ENCODE results near the gene MYO1H. TPM values are rescaled to one million over a fixed set of nuclear protein-coding genes. Genes with fewer than 3 reads are reported as not detected.

MYO1H gene
- total RNA-seq, 2 experiments from 2014 or later = not detected

DNA sequence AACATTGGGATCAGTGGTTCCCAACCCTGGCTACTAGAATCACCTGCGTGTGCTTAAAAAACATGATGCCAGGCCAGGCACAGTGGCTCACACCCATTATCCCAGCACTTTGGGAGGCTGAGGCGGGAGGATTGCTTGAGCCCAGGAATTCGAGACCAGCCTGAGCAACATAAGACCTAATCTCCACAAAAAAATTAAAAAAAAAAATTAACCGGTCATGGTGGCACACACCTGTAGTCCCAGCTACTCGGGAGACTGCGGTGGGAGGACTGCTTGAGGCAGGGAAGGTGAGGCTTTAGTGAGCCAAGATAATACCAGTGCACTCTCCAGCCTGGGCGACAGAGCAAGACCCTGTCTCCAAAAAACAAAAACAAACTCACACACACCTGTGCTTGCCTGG is 127.4 kb downstream of the MYO1H start:
- no peak for DNase-seq
- H3K4me3 ChIP-seq (ENCODE audit: low read length) = no peak overlapping the region
- no peaks in the 10 kb centered on the region for H3K27me3 ChIP-seq (ENCODE audit: control insufficient read depth in 1 of 2, insufficient read depth in 2 of 2, low read length in 2 of 2)
- no peak for ATAC-seq (ENCODE audit: poor library complexity)
- no peaks in the 10 kb centered on the region for H3K9me3 ChIP-seq (ENCODE audit: control insufficient read depth in 1 of 2, insufficient read depth in 1 of 2, low read length in 2 of 2)
- no peaks in the 10 kb centered on the region for H3K9me3 Mint-ChIP-seq
- H3K4me1 ChIP-seq (ENCODE audit: insufficient read depth, low read length) = peaks cover 36% of the 10 kb centered on the region
- TF ChIP-seq, protein P1, sequence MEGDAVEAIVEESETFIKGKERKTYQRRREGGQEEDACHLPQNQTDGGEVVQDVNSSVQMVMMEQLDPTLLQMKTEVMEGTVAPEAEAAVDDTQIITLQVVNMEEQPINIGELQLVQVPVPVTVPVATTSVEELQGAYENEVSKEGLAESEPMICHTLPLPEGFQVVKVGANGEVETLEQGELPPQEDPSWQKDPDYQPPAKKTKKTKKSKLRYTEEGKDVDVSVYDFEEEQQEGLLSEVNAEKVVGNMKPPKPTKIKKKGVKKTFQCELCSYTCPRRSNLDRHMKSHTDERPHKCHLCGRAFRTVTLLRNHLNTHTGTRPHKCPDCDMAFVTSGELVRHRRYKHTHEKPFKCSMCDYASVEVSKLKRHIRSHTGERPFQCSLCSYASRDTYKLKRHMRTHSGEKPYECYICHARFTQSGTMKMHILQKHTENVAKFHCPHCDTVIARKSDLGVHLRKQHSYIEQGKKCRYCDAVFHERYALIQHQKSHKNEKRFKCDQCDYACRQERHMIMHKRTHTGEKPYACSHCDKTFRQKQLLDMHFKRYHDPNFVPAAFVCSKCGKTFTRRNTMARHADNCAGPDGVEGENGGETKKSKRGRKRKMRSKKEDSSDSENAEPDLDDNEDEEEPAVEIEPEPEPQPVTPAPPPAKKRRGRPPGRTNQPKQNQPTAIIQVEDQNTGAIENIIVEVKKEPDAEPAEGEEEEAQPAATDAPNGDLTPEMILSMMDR (IDR thresholded peaks at IDR 0.05) = no peak
- intact Hi-C loops (cut with DNase I, micrococcal nuclease) = loop anchor here in 1 of 2 experiments (5.0 to 10.0 kb wide), 9 partner anchors 410 to 1788 kb away; partner anchors contain the start of genes ARPC3, C12orf76, FICD and GLTP
- ChIA-PET POLR2A (no interaction called here), CTCF (no interaction called here)
- peaks cover 7% of the 10 kb centered on the region for H3K36me3 ChIP-seq (ENCODE audit: insufficient read depth, low read length)
- H3K4me1 Mint-ChIP-seq (ENCODE audit: low read depth) = peaks cover 60% of the 10 kb centered on the region
- H3K36me3 Mint-ChIP-seq (ENCODE audit: low read depth) = peaks cover 28% of the 10 kb centered on the region
- H3K27ac ChIP-seq (ENCODE audit: low read depth in 1 of 2, low read length in 2 of 2) = no peak overlapping the region
- peak overlapping the region; percentile 98 for H3K4me3 Mint-ChIP-seq
- no peak overlapping the region for H3K27ac Mint-ChIP-seq
- H3K27me3 Mint-ChIP-seq = no peaks in the 10 kb centered on the region

DNA sequence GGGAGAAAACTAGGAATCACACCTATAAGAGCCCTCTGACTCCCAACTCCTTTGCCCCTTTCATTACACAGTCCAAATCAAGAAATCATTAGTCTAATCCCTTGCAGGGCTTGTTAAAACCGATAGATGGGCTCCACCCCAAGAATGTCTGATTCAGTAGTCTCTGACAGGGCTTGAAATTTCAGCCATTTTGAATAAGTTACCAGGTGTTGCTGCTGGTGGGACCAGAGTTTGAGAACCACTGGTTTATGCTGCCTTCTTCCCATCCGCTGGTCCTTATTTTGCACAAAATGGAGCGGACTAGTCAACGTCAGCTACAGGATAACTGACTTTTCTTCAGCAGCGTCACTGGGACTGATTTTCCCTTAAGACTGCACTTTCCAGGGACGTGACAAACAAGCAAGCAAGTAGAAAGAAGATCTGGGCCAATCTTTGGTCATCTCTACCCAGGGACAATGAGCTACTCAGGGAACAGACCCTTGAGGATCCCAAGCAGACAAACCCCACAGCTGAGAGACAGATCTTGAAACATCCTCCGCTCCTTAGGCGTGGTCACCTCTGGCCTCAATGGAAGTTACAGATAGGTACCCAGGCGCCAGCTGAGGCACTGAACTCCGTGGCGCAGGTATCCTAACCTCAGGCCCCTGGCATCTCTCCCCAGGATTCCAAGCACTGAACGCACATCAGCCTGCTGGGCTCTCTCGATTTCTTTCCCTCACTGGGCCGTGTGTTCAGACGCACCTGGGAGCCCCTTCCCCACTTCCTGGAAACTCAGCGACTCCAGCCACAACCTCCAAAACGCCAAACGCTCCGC is 128.5 kb downstream of the MYO1H start:
- Mint-ChIP-seq H3K27me3 (no peaks in the 10 kb centered on the region), H3K4me3 (peak overlapping the region; percentile 98), H3K9me3 (no peaks in the 10 kb centered on the region), H3K4me1 (ENCODE audit: low read depth) (peaks cover 50% of the 10 kb centered on the region), H3K27ac (peak overlapping the region; percentile 92), H3K36me3 (ENCODE audit: low read depth) (peaks cover 18% of the 10 kb centered on the region)
- DNase-seq (peak in 1 of 14 experiments; percentile 9), ATAC-seq (ENCODE audit: poor library complexity) (no peak)
- ChIA-PET CTCF (no interaction called here), POLR2A (interaction anchor here (1.0 to 2.7 kb wide), 5 partner anchors 13 to 424 kb away, joined by 3 to 21 read pairs (median 4); partner anchors contain the start of genes MMAB, MVK and USP30)
- H3K36me3 ChIP-seq (ENCODE audit: insufficient read depth, low read length) = no peaks in the 10 kb centered on the region
- H3K4me1 ChIP-seq (ENCODE audit: insufficient read depth, low read length) = peaks cover 31% of the 10 kb centered on the region
- intact Hi-C loops (cut with DNase I, micrococcal nuclease) = loop anchor here in 1 of 2 experiments (2.0 to 10.0 kb wide), 10 partner anchors 99 to 1789 kb away; partner anchors contain the start of genes ARPC3, C12orf76, FICD and GLTP
- peak overlapping the region; percentile 90 for H3K4me3 ChIP-seq (ENCODE audit: low read length)
- H3K27ac ChIP-seq (ENCODE audit: low read depth in 1 of 2, low read length in 2 of 2) = peak overlapping the region in 1 of 2 donors; percentile 9
- TF ChIP-seq, protein P1 (IDR thresholded peaks at IDR 0.05) = no peak
- no peaks in the 10 kb centered on the region for H3K27me3 ChIP-seq (ENCODE audit: control insufficient read depth in 1 of 2, insufficient read depth in 2 of 2, low read length in 2 of 2)
- H3K9me3 ChIP-seq (ENCODE audit: control insufficient read depth in 1 of 2, insufficient read depth in 1 of 2, low read length in 2 of 2) = no peaks in the 10 kb centered on the region

DNA sequence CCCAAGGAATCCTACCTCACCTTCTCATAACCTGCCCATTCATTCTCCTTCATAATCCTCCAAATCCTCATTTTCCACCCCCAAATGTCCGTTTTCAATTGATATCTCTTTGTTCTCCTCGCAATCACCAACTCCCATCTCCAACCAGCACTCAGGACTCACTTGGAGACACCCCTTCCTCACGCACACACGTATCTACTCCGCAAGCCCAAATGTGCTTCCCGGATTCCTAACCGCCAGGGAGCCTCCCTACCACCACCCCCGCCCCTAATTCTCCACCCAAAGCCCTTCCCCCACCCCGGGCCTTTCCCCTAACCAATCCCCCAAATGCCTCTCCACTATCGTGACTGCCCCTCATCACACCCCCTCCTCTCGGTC is 129.1 kb downstream of the MYO1H start:
- no peaks in the 10 kb centered on the region for H3K27me3 Mint-ChIP-seq
- peaks cover 18% of the 10 kb centered on the region for H3K36me3 Mint-ChIP-seq (ENCODE audit: low read depth)
- DNase-seq (no peak), ATAC-seq (ENCODE audit: poor library complexity) (peak; percentile 8)
- H3K9me3 Mint-ChIP-seq = no peaks in the 10 kb centered on the region
- peak overlapping the region; percentile 73 to 87 for H3K27ac ChIP-seq (ENCODE audit: low read depth in 1 of 2, low read length in 2 of 2)
- ChIA-PET POLR2A (interaction anchor here (0.7 to 2.7 kb wide), 10 partner anchors 9 to 804 kb away, joined by 3 to 21 read pairs (median 4); partner anchors contain the start of genes ATP2A2, MMAB, MVK and USP30), CTCF (no interaction called here)
- H3K4me3 ChIP-seq (ENCODE audit: low read length) = peak overlapping the region; percentile 90
- peak overlapping the region; percentile 92 for H3K27ac Mint-ChIP-seq
- peaks cover 30% of the 10 kb centered on the region for H3K4me1 ChIP-seq (ENCODE audit: insufficient read depth, low read length)
- peak overlapping the region; percentile 98 for H3K4me3 Mint-ChIP-seq
- H3K27me3 ChIP-seq (ENCODE audit: control insufficient read depth in 1 of 2, insufficient read depth in 2 of 2, low read length in 2 of 2) = no peaks in the 10 kb centered on the region
- H3K4me1 Mint-ChIP-seq (ENCODE audit: low read depth) = peaks cover 50% of the 10 kb centered on the region
- no peaks in the 10 kb centered on the region for H3K36me3 ChIP-seq (ENCODE audit: insufficient read depth, low read length)
- no peaks in the 10 kb centered on the region for H3K9me3 ChIP-seq (ENCODE audit: control insufficient read depth in 1 of 2, insufficient read depth in 1 of 2, low read length in 2 of 2)
- intact Hi-C loops (cut with DNase I, micrococcal nuclease) = loop anchor here in 1 of 2 experiments (1.0 to 10.0 kb wide), 11 partner anchors 98 to 1789 kb away; partner anchors contain the start of genes ARPC3, C12orf76, FAM222A and FICD
- TF ChIP-seq, protein P1 (IDR thresholded peaks at IDR 0.05) = no peak
